H1 (cell line): ENCODE data around the gene NUDT1. TPM values are rescaled to one million over a fixed set of nuclear protein-coding genes. Genes with fewer than 3 reads are reported as not detected.

ENCODE experiments used
- CTCF ChIA-PET: fragments of 300-600 bp; sonication (Branson Sonifier 250); formaldehyde crosslinking; loops from one replicate; lab custom pipeline; 2021; ENCODE audit not compliant: partially characterized antibody; lab: Charles Lee
- POLR2A ChIA-PET: fragments of 300-600 bp; sonication (Branson Sonifier 250); formaldehyde crosslinking; loops from one replicate; lab custom pipeline; 2021; ENCODE audit warnings: inconsistent platforms; ENCODE audit not compliant: partially characterized antibody; lab: Charles Lee
- DNase-seq, 2 experiments: peaks; one replicate each; pipeline versions ENCODE4 v3.0.0 to v3.0.0-alpha.2; 2010 to 2022; ENCODE audit warnings: low spot score in 2 of 2, low read depth in 1 of 2, mixed read lengths in 1 of 2
- FAIRE-seq: peaks from 2 replicates; lab custom pipeline; 2011; peaks lifted over from hg19 to GRCh38; lab: Jason Lieb, UNC
- H2AFZ ChIP-seq: 2 replicates; pipeline ENCODE4 v1.8.1; 2012; ENCODE audit warnings: low read length, inconsistent platforms
- H2AK5ac ChIP-seq: 2 replicates; pipeline ENCODE4 v1.6.1; 2013; ENCODE audit warnings: low read depth, low read length
- H2BK120ac ChIP-seq: replicated peaks from 2 replicates; pipeline ENCODE3; 2013; ENCODE audit warnings: low read depth, low read length, inconsistent platforms
- H2BK12ac ChIP-seq: 2 replicates; pipeline ENCODE4 v1.6.1; 2013; ENCODE audit warnings: low read depth, low read length
- H2BK15ac ChIP-seq: 2 replicates; pipeline ENCODE4 v1.6.1; 2013; ENCODE audit warnings: low read length
- H2BK20ac ChIP-seq: 2 replicates; pipeline ENCODE4 v1.6.1; 2013; ENCODE audit warnings: low read length
- H2BK5ac ChIP-seq: 2 replicates; pipeline ENCODE4 v1.6.1; 2013; ENCODE audit warnings: low read depth, low read length
- H3K14ac ChIP-seq: 2 replicates; pipeline ENCODE4 v1.6.1; 2013; ENCODE audit warnings: inconsistent platforms; ENCODE audit not compliant: insufficient read length
- H3K18ac ChIP-seq: 2 replicates; pipeline ENCODE4 v1.6.1; 2013; ENCODE audit warnings: low read length; ENCODE audit errors: extremely low read depth
- H3K23ac ChIP-seq: 2 replicates; pipeline ENCODE4 v1.6.1; 2013; ENCODE audit warnings: inconsistent platforms; ENCODE audit not compliant: insufficient read length
- H3K23me2 ChIP-seq: 2 replicates; pipeline ENCODE4 v1.6.1; 2013; ENCODE audit warnings: low read depth, low read length
- H3K27ac ChIP-seq: 2 replicates; pipeline ENCODE4 v1.6.1; 2011; ENCODE audit warnings: low read depth, low read length, inconsistent platforms
- H3K27me3 ChIP-seq, 4 experiments: replicated peaks in 1 of 4; 1 replicate in 1 of 4; 2 replicates in 3 of 4; pipeline versions ENCODE4 v1.6.1 to v1.8.1; 2011 to 2013; ENCODE audit warnings: low read length in 3 of 4, mild to moderate bottlenecking in 3 of 4, inconsistent platforms in 2 of 4, mixed read lengths in 2 of 4, moderate library complexity in 1 of 4; ENCODE audit not compliant: control insufficient read depth in 3 of 4, insufficient read depth in 3 of 4; ENCODE audit errors: extremely low read depth in 1 of 4
- H3K36me3 ChIP-seq, 4 experiments: 2 replicates each; pipeline versions ENCODE4 v1.6.1 to v1.8.1; 2011 to 2013; ENCODE audit warnings: mild to moderate bottlenecking in 4 of 4, low read length in 3 of 4, moderate library complexity in 2 of 4, control low read depth in 1 of 4, inconsistent platforms in 1 of 4; ENCODE audit not compliant: insufficient read depth in 4 of 4, control insufficient read depth in 2 of 4
- H3K4ac ChIP-seq: replicated peaks from 2 replicates; pipeline ENCODE3; 2013; ENCODE audit warnings: low read length, low read depth, mixed read lengths, inconsistent platforms; ENCODE audit not compliant: insufficient read length
- H3K4me1 ChIP-seq, 4 experiments: replicated peaks in 1 of 4; 1 replicate in 1 of 4; 2 replicates in 3 of 4; pipeline versions ENCODE4 v1.6.1 to v1.8.1; 2011 to 2013; ENCODE audit warnings: low read length in 3 of 4, inconsistent platforms in 2 of 4, mixed read lengths in 1 of 4; ENCODE audit not compliant: insufficient read depth in 4 of 4, control insufficient read depth in 3 of 4
- H3K4me2 ChIP-seq, 2 experiments: 2 replicates each; pipeline versions ENCODE4 v1.6.1 to v1.8.1; 2011 to 2013; ENCODE audit warnings: low read depth in 2 of 2, low read length in 2 of 2, control low read depth in 1 of 2, inconsistent platforms in 1 of 2, mild to moderate bottlenecking in 1 of 2; ENCODE audit not compliant: insufficient read depth in 1 of 2
- H3K4me3 ChIP-seq, 4 experiments: fragments of 200-600, 300-600 bp in 1 of 4; sonication (generic), shearing (Covaris generic), sonication (Bioruptor Twin) in 1 of 4; 2 replicates each; pipeline versions ENCODE4 v1.5.1 to v1.8.1; 2011 to 2016; ENCODE audit warnings: low read length in 4 of 4, low read depth in 3 of 4, control low read depth in 2 of 4, inconsistent platforms in 2 of 4, mild to moderate bottlenecking in 2 of 4, mixed read lengths in 1 of 4, moderate library complexity in 1 of 4; ENCODE audit not compliant: insufficient read depth in 2 of 4; ENCODE audit errors: extremely low read depth in 1 of 4
- H3K56ac ChIP-seq: replicated peaks from 2 replicates; pipeline ENCODE3; 2013; ENCODE audit warnings: low read depth, mild to moderate bottlenecking, mixed read lengths, low read length, inconsistent platforms; ENCODE audit not compliant: insufficient read length
- H3K79me1 ChIP-seq: 2 replicates; pipeline ENCODE4 v1.6.1; 2013; ENCODE audit warnings: low read depth, low read length, control low read depth
- H3K79me2 ChIP-seq, 2 experiments: 2 replicates each; pipeline versions ENCODE4 v1.6.1 to v1.8.1; 2012 to 2013; ENCODE audit warnings: low read length in 2 of 2, mild to moderate bottlenecking in 2 of 2, inconsistent platforms in 1 of 2; ENCODE audit not compliant: insufficient read depth in 2 of 2, control insufficient read depth in 1 of 2
- H3K9ac ChIP-seq, 4 experiments: replicated peaks in 1 of 4; 1 replicate in 1 of 4; 2 replicates in 3 of 4; pipeline versions ENCODE4 v1.6.1 to v1.8.1; 2011 to 2013; ENCODE audit warnings: low read depth in 3 of 4, low read length in 3 of 4, control low read depth in 2 of 4, mild to moderate bottlenecking in 2 of 4, moderate library complexity in 2 of 4, inconsistent platforms in 1 of 4; ENCODE audit errors: extremely low read depth in 1 of 4
- H3K9me3 ChIP-seq, 2 experiments: 2 replicates each; pipeline versions ENCODE4 v1.6.1 to v1.8.1; 2012 to 2013; ENCODE audit warnings: mild to moderate bottlenecking in 2 of 2, moderate library complexity in 2 of 2, control low read depth in 1 of 2, inconsistent platforms in 1 of 2, low read depth in 1 of 2, low read length in 1 of 2, mixed read lengths in 1 of 2; ENCODE audit not compliant: insufficient read depth in 2 of 2
- H4K20me1 ChIP-seq, 2 experiments: replicated peaks in 1 of 2; 2 replicates each; pipeline versions ENCODE3 to v1.8.1; 2011 to 2013; ENCODE audit warnings: inconsistent platforms in 2 of 2, low read length in 2 of 2, mild to moderate bottlenecking in 1 of 2; ENCODE audit not compliant: insufficient read depth in 2 of 2, control insufficient read depth in 1 of 2
- H4K5ac ChIP-seq: 2 replicates; pipeline ENCODE4 v1.6.1; 2013; ENCODE audit warnings: low read length, low read depth, mixed read lengths, inconsistent platforms; ENCODE audit not compliant: insufficient read length
- H4K8ac ChIP-seq: 2 replicates; pipeline ENCODE4 v1.8.0; 2013; ENCODE audit warnings: mild to moderate bottlenecking, moderate library complexity, low read length, inconsistent platforms; ENCODE audit not compliant: insufficient read depth; ENCODE audit errors: extremely low read depth
- H4K91ac ChIP-seq: replicated peaks from 2 replicates; pipeline ENCODE3; 2013; ENCODE audit warnings: low read length, mixed read lengths, inconsistent platforms; ENCODE audit not compliant: insufficient read length
- CTCF ChIP-seq, 3 experiments: IDR thresholded peaks; 1 replicate in 2 of 3; 2 replicates in 1 of 3; pipeline versions ENCODE4 v1.5.1 to v1.6.1; 2011; ENCODE audit warnings: low read length in 3 of 3, mild to moderate bottlenecking in 3 of 3, inconsistent platforms in 2 of 3, low read depth in 1 of 3, moderate library complexity in 1 of 3; ENCODE audit not compliant: insufficient read depth in 1 of 3; ENCODE audit errors: control extremely low read depth in 1 of 3
- EGR1 ChIP-seq: IDR thresholded peaks from 2 replicates; pipeline ENCODE4 v1.6.1; 2011; ENCODE audit warnings: low read depth, low read length, borderline replicate concordance
- FOSL1 ChIP-seq: IDR thresholded peaks from 2 replicates; pipeline ENCODE4 v1.6.1; 2011; ENCODE audit warnings: mild to moderate bottlenecking, low read depth, low read length, moderate library complexity; ENCODE audit not compliant: insufficient read depth
- GTF2F1 ChIP-seq: IDR thresholded peaks from 2 replicates; pipeline ENCODE4 v1.6.1; 2012; ENCODE audit warnings: low read depth, low read length, improper control_type of control experiment, borderline replicate concordance
- HDAC2 ChIP-seq, 2 experiments: fragments of 300-600 bp in 1 of 2; sonication (generic) in 1 of 2; IDR thresholded peaks; 2 replicates each; pipeline ENCODE4 v1.6.1; 2011 to 2012; ENCODE audit warnings: low read depth in 2 of 2, low read length in 2 of 2, mild to moderate bottlenecking in 2 of 2, moderate library complexity in 2 of 2, borderline replicate concordance in 1 of 2, inconsistent platforms in 1 of 2
- MAFK ChIP-seq: IDR thresholded peaks from 2 replicates; pipeline ENCODE4 v1.6.1; 2012; ENCODE audit warnings: low read depth, mild to moderate bottlenecking, improper control_type of control experiment, low read length
- NRF1 ChIP-seq: IDR thresholded peaks from 2 replicates; pipeline ENCODE4 v1.6.1; 2011; ENCODE audit warnings: mild to moderate bottlenecking, low read depth, low read length, improper control_type of control experiment
- RBBP5 ChIP-seq: IDR thresholded peaks from 2 replicates; pipeline ENCODE4 v1.7.1; 2012; ENCODE audit warnings: low read depth, mild to moderate bottlenecking, inconsistent platforms, low read length, moderate library complexity, borderline replicate concordance
- RNF2 ChIP-seq: fragments of 200-900, 300-1000 bp; sonication (generic); IDR thresholded peaks from 2 replicates; pipeline ENCODE4 v1.7.1; 2016; ENCODE audit warnings: borderline replicate concordance, low read depth, mild to moderate bottlenecking, antibody characterized with exemption, low read length; ENCODE audit not compliant: poor library complexity, severe bottlenecking; ENCODE audit errors: missing control alignments
- ZNF274 ChIP-seq: IDR thresholded peaks from 2 replicates; pipeline ENCODE4 v1.7.0; 2012; ENCODE audit warnings: low read length, borderline replicate concordance; ENCODE audit errors: extremely low read depth
- WGBS, 2 experiments: shearing (Covaris generic) in 1 of 2; methylation state at CpG; one replicate each; pipeline versions ENCODE4 v1.1.6 to v1.1.7; 2013 to 2015; ENCODE audit warnings: low lambda C conversion rate in 2 of 2, mixed read lengths in 2 of 2, inconsistent platforms in 1 of 2, low coverage in 1 of 2, missing lambda C conversion rate in 1 of 2; ENCODE audit not compliant: insufficient replicate concordance in 2 of 2, insufficient coverage in 1 of 2, insufficient read length in 1 of 2; ENCODE audit errors: extremely low coverage in 1 of 2, missing lambda C conversion rate in 1 of 2; 5-methylcytosine and 5-hydroxymethylcytosine counted together
- polyA plus RNA-seq, 7 experiments: library from polyadenylated mRNA; depleted of rRNA in 3 of 7; stranded (reverse) in 5 of 7; unstranded in 2 of 7; fragments of >200 nt in 5 of 7; fragments of 200-250 nt in 2 of 7; gene quantifications; 1 replicate in 5 of 7; 2 replicates in 1 of 7; 4 replicates in 1 of 7; pipeline versions ENCODE4 v1.2.1 to v1.2.3, GENCODE V29; 2011 to 2013; ENCODE audit warnings: missing spikeins in 2 of 7, mixed read lengths in 2 of 7
- total RNA-seq: library from RNA; stranded (reverse); fragmentation: NEBNext Ultra II Directional; extraction: Animal tissue kit (Norgen Biotek cat#: 25700); gene quantifications from 2 replicates; pipeline ENCODE4 v1.2.1, GENCODE V29; 2021

NUDT1 gene
- total and polyA plus RNA-seq, 2 of the 8 experiments (the other 6 are each of a cell fraction or from before 2014, with no cell fraction given): 76.1 to 89.5 TPM

- H2BK5ac ChIP-seq: no peak overlapping the region
- no peak for FAIRE-seq
- H3K18ac ChIP-seq: no peak overlapping the region
- H3K27ac ChIP-seq: no peak overlapping the region
- no peak overlapping the region for H3K9ac ChIP-seq
- no peaks in the 10 kb centered on the region for H3K23me2 ChIP-seq
- H3K23ac ChIP-seq: no peak overlapping the region
- no peak overlapping the region for H2BK20ac ChIP-seq
- ChIA-PET POLR2A (interaction anchor here (0.7 kb wide), 2 partner anchors 100 to 125 kb away, joined by 3 read pairs; no protein-coding TSS in a partner anchor), CTCF (interaction anchor here (0.9 kb wide), 1 partner anchor 120 kb away, joined by 4 read pairs; no protein-coding TSS in a partner anchor)
- no peak overlapping the region for H2BK120ac ChIP-seq
- H4K8ac ChIP-seq: no peak overlapping the region
- DNase-seq: no peak
- no peaks in the 10 kb centered on the region; the same call in 1 of the 2 replicates for H3K79me1 ChIP-seq
- no peak overlapping the region for H3K4me3 ChIP-seq
- no peak overlapping the region for H3K4me2 ChIP-seq
- H2BK15ac ChIP-seq: no peak overlapping the region
- no peak overlapping the region for H3K56ac ChIP-seq
- peaks cover 0 to 10% (median 2%) of the 10 kb centered on the region in 4 experiments; a peak in 4 of 7 replicates for H3K4me1 ChIP-seq
- H3K9me3 ChIP-seq: no peaks in the 10 kb centered on the region
- H3K36me3 ChIP-seq: 0 out of 8 replicates have a peak, but pooled peaks cover 0 to 2% (median 0%) of the 10 kb centered on the region in 4 experiments
- no peaks in the 10 kb centered on the region for H3K27me3 ChIP-seq
- no peak overlapping the region for H3K4ac ChIP-seq
- H3K14ac ChIP-seq: no peak overlapping the region
- no peak overlapping the region for H4K91ac ChIP-seq
- H2BK12ac ChIP-seq: no peak overlapping the region
- H4K20me1 ChIP-seq: peaks cover 0 to 7% of the 10 kb centered on the region in 2 experiments
- no peak overlapping the region for H4K5ac ChIP-seq
- WGBS, 2 experiments: 94% methylated on average over 4 of the region's 4 CpGs; no CpG with 5 or more reads in 1 of the 2 experiments
- H2AFZ ChIP-seq: no peak overlapping the region
- H3K79me2 ChIP-seq: peaks cover 0 to 15% of the 10 kb centered on the region in 2 experiments; a peak in 1 of 4 replicates
- H2AK5ac ChIP-seq: no peak overlapping the region
- TF ChIP-seq RNF2 (no peak), MAFK (no peak), FOSL1 (no peak), CTCF (IDR thresholded peaks at IDR 0.05; ENCODE audit: control extremely low read depth in 1 of 3, insufficient read depth in 1 of 3, low read depth in 1 of 3, low read length in 3 of 3) (no peak), GTF2F1 (no peak), RBBP5 (no peak), NRF1 (no peak), HDAC2 (IDR thresholded peaks at IDR 0.05; ENCODE audit: borderline replicate concordance in 1 of 2, low read depth in 2 of 2, low read length in 2 of 2) (no peak), EGR1 (no peak), ZNF274 (no peak)
These were observed 37.9 kb downstream of the NUDT1 start for GRCh38 chr7:2279896-2280295.
